ENCODE results near the gene MEP1A.

DNA sequence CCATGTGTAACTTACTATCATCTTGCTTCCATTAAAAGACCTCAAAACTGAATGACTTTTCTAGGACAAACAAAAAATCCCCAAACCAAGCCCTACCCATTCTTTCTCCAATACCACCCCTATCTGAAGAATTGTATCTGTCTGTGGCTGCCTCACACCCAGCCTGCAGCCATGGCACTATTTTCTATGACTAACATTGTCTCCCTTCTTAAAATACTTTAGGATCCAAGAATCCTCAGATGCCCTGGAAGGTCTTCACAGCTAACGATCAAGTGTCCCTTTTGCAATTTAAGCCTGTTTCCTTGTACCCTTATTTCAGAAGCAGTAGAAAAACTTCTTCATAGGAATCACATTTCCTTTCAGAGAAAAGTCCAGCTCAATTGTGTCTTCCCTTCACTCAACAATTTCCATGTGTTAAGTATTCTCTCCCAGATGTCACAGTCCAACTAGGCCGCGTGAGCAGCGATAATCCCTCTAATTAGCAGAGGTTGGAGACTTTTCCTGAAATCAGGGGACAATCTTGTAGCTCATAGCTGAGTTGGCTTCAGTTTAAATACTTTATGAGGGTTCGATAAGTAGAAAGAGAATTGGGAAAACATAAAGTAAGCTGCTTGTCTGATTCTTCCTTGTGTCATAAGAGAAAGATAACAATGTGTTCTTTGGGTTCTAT is 5.2 kb upstream of the MEP1A start:
- no peak for TF ChIP-seq POLR2A (IDR thresholded peaks at IDR 0.05; ENCODE audit: extremely low read depth, insufficient read length)
- TF ChIP-seq MYC (IDR thresholded peaks at IDR 0.05; ENCODE audit: low read depth, low read length): no peak
